Ovary (tissue), 9 donors: Measurements from ENCODE around the gene UBL7. TPM values are rescaled to one million over a fixed set of nuclear protein-coding genes. Genes with fewer than 3 reads are reported as not detected.

Experiments used
- DNase-seq, 5 donors: peaks; one replicate each; pipeline ENCODE4 v3.0.0-alpha.2; 2019 to 2020
- H3K27ac ChIP-seq, 2 donors: fragments of 200-600 bp; one replicate each; pipeline versions ENCODE4 v1.5.1 to v1.8.0; 2019 to 2022
- H3K27me3 ChIP-seq: fragments of 200-600 bp; one replicate; pipeline ENCODE4 v1.8.0; 2022
- H3K36me3 ChIP-seq: fragments of 200-600 bp; sonication (generic); one replicate; pipeline ENCODE4 v1.5.1; 2019
- H3K4me1 ChIP-seq: one replicate; pipeline ENCODE4 v1.8.1; 2013; ENCODE audit warnings: mild to moderate bottlenecking, moderate library complexity; ENCODE audit not compliant: insufficient read depth
- H3K4me3 ChIP-seq: fragments of 200-600 bp; sonication (generic); one replicate; pipeline ENCODE4 v1.5.1; 2017
- H3K9me3 ChIP-seq, 2 donors: fragments of 200-600 bp in 1 of 2; sonication (generic) in 1 of 2; one replicate each; pipeline versions ENCODE4 v1.5.1 to v1.8.1; 2013 to 2019; ENCODE audit warnings: mild to moderate bottlenecking in 1 of 2, moderate library complexity in 1 of 2
- EP300 ChIP-seq: sonication (generic); formaldehyde crosslinking; IDR thresholded peaks from one replicate; pipeline ENCODE4 v1.6.1; 2017; ENCODE audit warnings: antibody characterized with exemption
- POLR2A ChIP-seq: fragments of 450-650 bp; IDR thresholded peaks from one replicate; pipeline ENCODE4 v1.6.1; 2017; ENCODE audit warnings: antibody characterized with exemption, mild to moderate bottlenecking, moderate library complexity
- WGBS, 3 donors: extraction: QIAGEN DNeasy Blood & Tissue Kit in 1 of 3; methylation state at CpG; one replicate each; pipeline versions ENCODE4 v1.1.5 to v1.1.7; 2013 to 2017; 5-methylcytosine and 5-hydroxymethylcytosine counted together
- intact Hi-C, 4 donors: fragments of 100-400 bp; cut with DNase I; formaldehyde crosslinking; loops; one replicate each; pipeline versions ENCODE4 v1.11.0 to v1.15.1; 2022 to 2023
- polyA plus RNA-seq, 2 donors: library from polyadenylated mRNA; stranded (reverse); fragments of 200-250 nt in 1 of 2; fragments of 350-450 nt in 1 of 2; fragmentation: Illumina TruSeq in 1 of 2; extraction: RNeasy Lipid Tissue Mini Kit (QIAGEN cat#74804) in 1 of 2; gene quantifications; one replicate each; pipeline ENCODE4 v1.2.3, GENCODE V29; 2013 to 2014
- total RNA-seq, 7 donors: library from RNA; depleted of rRNA in 2 of 7; stranded (reverse); fragments of >200 nt in 2 of 7; fragmentation: NEBNext Ultra II Directional in 3 of 7; extraction: Animal tissue kit (Norgen Biotek cat#: 25700) in 3 of 7; gene quantifications; one replicate each; pipeline versions ENCODE4 v1.1.0 to v1.2.4, GENCODE V29; 2016 to 2023
- TF ChIP-seq, protein P1 (sequence below), 3 donors: fragments of 450-650 bp in 2 of 3; fragments of 200-600 bp in 1 of 3; IDR thresholded peaks; one replicate each; pipeline versions ENCODE4 v1.5.1 to v1.8.0; 2016 to 2022; ENCODE audit warnings: antibody characterized with exemption in 3 of 3, mild to moderate bottlenecking in 1 of 3
- donor health status: DM: no; HTN: no; CAD: no; lungs with moderate emphysema.
- donor health status: DM: no; HTN: no; CAD: no.
- donor health status: Bipolar disorder and iron deficiency.
- donor health status: DM: yes; HTN: yes; CAD: no.
- donor health status: DM: no; HTN: no; CAD: no.
- donor health status: DM: yes; HTN: yes; CAD: no.

The UBL7 gene
- total and polyA plus RNA-seq, 9 donors = 26.4 to 44.1 (median 34.3) TPM

- WGBS, 3 donors = 40 to 43% (median 42%) methylated on average over 10 of the region's 10 CpGs
- no peak overlapping the region for H3K4me3 ChIP-seq
- H3K4me1 ChIP-seq = peaks cover 21% of the 10 kb centered on the region
- H3K36me3 ChIP-seq = no peaks in the 10 kb centered on the region
- peak in 4 of 5 donors; percentile 40 to 68 (median 58) for DNase-seq
- H3K9me3 ChIP-seq = no peaks in the 10 kb centered on the region
- intact Hi-C loops = no loop called here
- peak overlapping the region in 1 of 2 donors; percentile 28 for H3K27ac ChIP-seq
- H3K27me3 ChIP-seq = no peaks in the 10 kb centered on the region
- TF ChIP-seq, protein P1, sequence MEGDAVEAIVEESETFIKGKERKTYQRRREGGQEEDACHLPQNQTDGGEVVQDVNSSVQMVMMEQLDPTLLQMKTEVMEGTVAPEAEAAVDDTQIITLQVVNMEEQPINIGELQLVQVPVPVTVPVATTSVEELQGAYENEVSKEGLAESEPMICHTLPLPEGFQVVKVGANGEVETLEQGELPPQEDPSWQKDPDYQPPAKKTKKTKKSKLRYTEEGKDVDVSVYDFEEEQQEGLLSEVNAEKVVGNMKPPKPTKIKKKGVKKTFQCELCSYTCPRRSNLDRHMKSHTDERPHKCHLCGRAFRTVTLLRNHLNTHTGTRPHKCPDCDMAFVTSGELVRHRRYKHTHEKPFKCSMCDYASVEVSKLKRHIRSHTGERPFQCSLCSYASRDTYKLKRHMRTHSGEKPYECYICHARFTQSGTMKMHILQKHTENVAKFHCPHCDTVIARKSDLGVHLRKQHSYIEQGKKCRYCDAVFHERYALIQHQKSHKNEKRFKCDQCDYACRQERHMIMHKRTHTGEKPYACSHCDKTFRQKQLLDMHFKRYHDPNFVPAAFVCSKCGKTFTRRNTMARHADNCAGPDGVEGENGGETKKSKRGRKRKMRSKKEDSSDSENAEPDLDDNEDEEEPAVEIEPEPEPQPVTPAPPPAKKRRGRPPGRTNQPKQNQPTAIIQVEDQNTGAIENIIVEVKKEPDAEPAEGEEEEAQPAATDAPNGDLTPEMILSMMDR (IDR thresholded peaks at IDR 0.05) = no peak
- no peak for TF ChIP-seq POLR2A
- no peak for TF ChIP-seq EP300
Measured at GRCh38 chr15:74423431-74424257, 37.3 kb downstream of the UBL7 start.

DNA sequence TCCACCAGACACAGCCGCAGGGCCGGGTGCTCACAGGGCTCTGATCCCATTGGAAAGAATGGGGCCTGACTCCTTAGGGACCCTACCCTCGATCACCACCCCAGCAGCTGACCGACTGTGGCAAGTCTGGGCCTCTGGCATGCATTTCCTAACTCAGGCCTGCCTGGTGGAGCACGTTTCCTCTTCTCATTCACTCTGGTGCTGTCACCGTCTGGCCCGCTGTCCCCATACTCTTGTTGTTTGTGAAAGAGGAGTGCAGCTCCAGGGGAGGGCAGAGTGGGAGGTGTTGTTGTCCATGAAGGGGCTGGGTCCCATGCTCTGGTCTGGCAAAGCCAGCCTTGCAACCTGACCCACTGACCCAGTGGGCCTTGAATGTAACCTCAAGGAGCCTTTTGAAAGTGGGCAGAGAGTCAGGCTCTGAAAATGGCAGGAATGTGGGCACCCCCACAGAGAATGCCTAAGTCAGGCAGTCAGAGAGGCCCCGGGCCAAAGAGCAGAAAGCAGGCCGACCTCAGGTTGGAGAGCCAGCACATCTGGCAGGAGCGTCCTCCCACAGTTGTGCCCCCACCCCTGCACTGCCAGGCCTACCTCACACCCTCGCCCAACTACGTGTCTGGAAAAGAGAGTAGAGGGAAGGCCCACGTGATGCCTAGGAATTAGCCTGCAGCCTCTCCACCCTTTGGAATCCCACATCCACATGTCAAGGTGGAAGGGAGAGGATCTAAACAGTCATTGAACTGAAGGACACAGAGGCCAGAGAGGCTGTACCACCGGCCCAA, 38.1 kb downstream of the UBL7 start:
- H3K4me1 ChIP-seq = peaks cover 22% of the 10 kb centered on the region
- H3K27me3 ChIP-seq = no peaks in the 10 kb centered on the region
- DNase-seq = no peak
- no peaks in the 10 kb centered on the region for H3K9me3 ChIP-seq
- intact Hi-C loops = no loop called here
- H3K27ac ChIP-seq = peak overlapping the region; percentile 28 to 30
- H3K36me3 ChIP-seq = no peaks in the 10 kb centered on the region
- H3K4me3 ChIP-seq = no peak overlapping the region
- 65 to 74% (median 71%) methylated on average over 14 of the region's 14 CpGs for WGBS, 3 donors
- TF ChIP-seq POLR2A (no peak), EP300 (no peak)
- TF ChIP-seq, protein P1 (IDR thresholded peaks at IDR 0.05) = no peak

- Histone ChIP-seq H3K27me3 (no peaks in the 10 kb centered on the region), H3K9me3 (no peaks in the 10 kb centered on the region), H3K27ac (no peak overlapping the region), H3K4me3 (no peak overlapping the region), H3K4me1 (peaks cover 22% of the 10 kb centered on the region), H3K36me3 (no peaks in the 10 kb centered on the region)
- TF ChIP-seq, protein P1 (IDR thresholded peaks at IDR 0.05) = no peak
- no peak for DNase-seq
- intact Hi-C loops = no loop called here
- WGBS, 3 donors = 71 to 78% (median 74%) methylated on average over 9 of the region's 9 CpGs
Measured at GRCh38 chr15:74422265-74422651, 38.7 kb downstream of the UBL7 start.

- TF ChIP-seq, protein P1 (IDR thresholded peaks at IDR 0.05) = no peak
- TF ChIP-seq POLR2A (no peak), EP300 (no peak)
- intact Hi-C loops = no loop called here
Measured at GRCh38 chr15:74421302-74422245, 39.4 kb downstream of the UBL7 start.

More at GRCh38 chr15:74421302-74422245, 39.4 kb downstream of the UBL7 start:
- Histone ChIP-seq H3K4me3 (no peak overlapping the region), H3K4me1 (peaks cover 22% of the 10 kb centered on the region), H3K36me3 (no peaks in the 10 kb centered on the region), H3K9me3 (no peaks in the 10 kb centered on the region), H3K27me3 (no peaks in the 10 kb centered on the region), H3K27ac (no peak overlapping the region)
- WGBS, 3 donors = 88 to 90% (median 88%) methylated on average over 20 of the region's 20 CpGs
- no peak for DNase-seq
